GM18498 (cell line): ENCODE measurements around the gene SULT2B1.

ENCODE experiments used
- ATAC-seq: cut with Tn5 transposase; IDR thresholded peaks from one replicate; pipeline ENCODE4 v1.9.1; 2021; ENCODE audit warnings: mild to moderate bottlenecking, moderate library complexity; ENCODE audit not compliant: unreplicated experiment

SULT2B1 gene

GRCh38 chr19:48598996-48599700 lies 47.2 kb downstream of the SULT2B1 start:
- ATAC-seq, result no peak

GRCh38 chr19:48600679-48601417 lies 48.9 kb downstream of the SULT2B1 start:
- no peak for ATAC-seq

- no peak for ATAC-seq
These were observed 51.0 kb downstream of the SULT2B1 start for GRCh38 chr19:48603001-48603400.

- ATAC-seq, result no peak
These were observed 51.5 kb downstream of the SULT2B1 start for GRCh38 chr19:48603449-48603848.

GRCh38 chr19:48603850-48604249 lies 51.9 kb downstream of the SULT2B1 start:
- ATAC-seq, result no peak

- ATAC-seq, result no peak
These were observed 54.7 kb downstream of the SULT2B1 start, which contains the start of gene SPACA4 for GRCh38 chr19:48606463-48607358. Gene SPACA4, plus strand, starts transcription at chr19:48606742. Its CDS starts 237 bp downstream, at chr19:48606979.

GRCh38 chr19:48607359-48607755 lies 55.4 kb downstream of the SULT2B1 start:
- no peak for ATAC-seq

- no peak for ATAC-seq
These were observed 56.9 kb downstream of the SULT2B1 start for GRCh38 chr19:48608798-48609263.

GRCh38 chr19:48609571-48610108 lies 57.7 kb downstream of the SULT2B1 start:
- no peak for ATAC-seq

- no peak for ATAC-seq
These were observed 59.9 kb downstream of the SULT2B1 start for GRCh38 chr19:48611872-48612271.

- ATAC-seq, result no peak
These were observed 61.3 kb downstream of the SULT2B1 start for GRCh38 chr19:48613024-48613851.

GRCh38 chr19:48613852-48614435 lies 62.0 kb downstream of the SULT2B1 start:
- no peak for ATAC-seq

- ATAC-seq, result no peak
These were observed 62.7 kb downstream of the SULT2B1 start, which contains the start of gene FAM83E for GRCh38 chr19:48614436-48615230. Gene FAM83E, minus strand, starts transcription at chr19:48615076. Its CDS starts 1,704 bp downstream, at chr19:48613372.

GRCh38 chr19:48615231-48616040 lies 63.5 kb downstream of the SULT2B1 start:
- ATAC-seq, result no peak

- no peak for ATAC-seq
These were observed 64.1 kb downstream of the SULT2B1 start for GRCh38 chr19:48616041-48616436.

GRCh38 chr19:48616491-48617056 lies 64.6 kb downstream of the SULT2B1 start:
- no peak for ATAC-seq

GRCh38 chr19:48617146-48617937 lies 65.4 kb downstream of the SULT2B1 start:
- ATAC-seq, result no peak
